Activated T-cell treated with anti-CD3 and anti-CD28 coated beads, Interleukin-2, amount 50 U/mL, for 72 hours (primary cell): Measurements from ENCODE around the gene FXYD1. TPM values are rescaled to one million over a fixed set of nuclear protein-coding genes. Genes with fewer than 3 reads are reported as not detected.
"Not testable (repeated sequence)": the region's sequence is repeated elsewhere in the genome, so short reads cannot be mapped to it uniquely, and the experiment has no call there.

Experiments used
- ATAC-seq, 2 donors: fragments of 150-1000 bp; cut with Tn5 transposase; replicated peaks in 1 of 2; 2 replicates each; pipeline ENCODE4 v1.10.0; 2021; ENCODE audit warnings: moderate library complexity in 2 of 2, mild to moderate bottlenecking in 1 of 2
- DNase-seq, 2 donors: peaks; one replicate each; pipeline ENCODE4 v3.0.0; 2021 to 2022; ENCODE audit warnings: mixed read lengths in 1 of 2
- H3K27ac Mint-ChIP-seq: one replicate; pipeline ENCODE4 v1.8.0; 2022; ENCODE audit warnings: mild to moderate bottlenecking, moderate library complexity, mixed read lengths
- H3K27me3 Mint-ChIP-seq: one replicate; pipeline ENCODE4 v1.8.0; 2022; ENCODE audit warnings: low read depth, mixed read lengths
- H3K36me3 Mint-ChIP-seq, 2 donors: one replicate each; pipeline ENCODE4 v1.8.0; 2022; ENCODE audit warnings: mixed read lengths in 2 of 2, mild to moderate bottlenecking in 1 of 2; ENCODE audit not compliant: insufficient read depth in 2 of 2
- H3K4me1 Mint-ChIP-seq: one replicate; pipeline ENCODE4 v1.8.0; 2022; ENCODE audit warnings: low read depth, mixed read lengths
- H3K4me3 Mint-ChIP-seq, 2 donors: one replicate each; pipeline ENCODE4 v1.8.0; 2022; ENCODE audit warnings: mild to moderate bottlenecking in 2 of 2, mixed read lengths in 2 of 2, moderate library complexity in 2 of 2
- H3K9me3 Mint-ChIP-seq, 2 donors: one replicate each; pipeline ENCODE4 v1.8.0; 2022; ENCODE audit warnings: mixed read lengths in 2 of 2
- total RNA-seq, 2 donors: library from RNA; stranded (reverse); gene quantifications; one replicate each; pipeline ENCODE4 v1.2.3, GENCODE V29; 2022

FXYD1 gene
- total RNA-seq, 2 donors from 2014 or later, result 1.6 to 2.0 TPM

- DNase-seq, ATAC-seq, H3K9me3 Mint-ChIP-seq, H3K27ac Mint-ChIP-seq, H3K4me1 Mint-ChIP-seq, H3K27me3 Mint-ChIP-seq, H3K4me3 Mint-ChIP-seq, H3K36me3 Mint-ChIP-seq: not testable (repeated sequence)
These were observed 36.7 kb upstream of the FXYD1 start for GRCh38 chr19:35101949-35102348.

- H3K27ac Mint-ChIP-seq, H3K9me3 Mint-ChIP-seq, H3K4me3 Mint-ChIP-seq, H3K27me3 Mint-ChIP-seq, ATAC-seq, DNase-seq, H3K4me1 Mint-ChIP-seq, H3K36me3 Mint-ChIP-seq: not testable (repeated sequence)
These were observed 35.0 kb upstream of the FXYD1 start for GRCh38 chr19:35103614-35104013.

DNA sequence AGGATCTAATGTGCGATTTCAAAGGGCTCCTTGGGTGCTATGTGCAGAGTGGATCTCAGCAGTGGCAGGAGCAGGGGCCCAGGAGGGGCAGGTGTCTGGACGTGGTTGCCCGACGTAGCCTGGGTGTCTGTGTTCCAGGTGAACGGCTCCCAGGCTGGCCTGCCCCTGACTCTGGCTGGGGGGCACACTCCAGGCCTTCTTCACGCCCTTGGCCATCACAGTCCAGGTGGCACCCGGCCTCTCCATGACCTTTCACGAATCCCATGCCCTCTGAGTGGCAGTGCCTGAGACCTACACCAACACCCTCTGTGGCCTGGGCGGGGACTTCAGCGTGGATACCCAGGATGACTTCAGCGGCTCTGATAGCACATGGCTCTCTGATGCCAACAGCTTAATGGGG, 34.3 kb upstream of the FXYD1 start:
- Mint-ChIP-seq H3K4me1 (no peaks in the 10 kb centered on the region), H3K36me3 (peaks cover 0 to 3% of the 10 kb centered on the region in 2 donors), H3K27me3 (no peaks in the 10 kb centered on the region), H3K9me3 (no peaks in the 10 kb centered on the region), H3K4me3 (no peak overlapping the region), H3K27ac (no peak overlapping the region)
- DNase-seq (no peak), ATAC-seq (no peak)

DNA sequence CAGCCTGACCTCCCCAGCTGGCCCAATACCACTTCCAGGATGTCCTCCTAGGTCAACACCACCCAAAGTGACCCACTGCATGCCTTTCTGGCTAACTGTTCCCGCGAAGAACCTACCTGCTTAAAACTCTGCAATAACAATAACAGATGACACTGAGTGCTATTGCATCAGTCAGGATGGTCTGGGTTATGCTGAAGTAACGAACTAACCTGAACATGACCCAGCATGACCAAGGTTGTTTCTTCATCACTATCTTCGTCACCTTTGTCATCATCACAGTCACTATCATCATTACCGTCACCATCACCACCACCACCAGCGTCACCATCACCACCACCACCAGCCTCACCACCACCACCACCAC, 33.6 kb upstream of the FXYD1 start:
- H3K4me1 Mint-ChIP-seq, result no peaks in the 10 kb centered on the region
- no peak overlapping the region for H3K27ac Mint-ChIP-seq
- ATAC-seq (peak in 1 of 2 donors; percentile 32), DNase-seq (no peak)
- peaks cover 0 to 3% of the 10 kb centered on the region in 2 donors for H3K36me3 Mint-ChIP-seq
- no peaks in the 10 kb centered on the region for H3K9me3 Mint-ChIP-seq
- H3K4me3 Mint-ChIP-seq, result no peak overlapping the region
- H3K27me3 Mint-ChIP-seq, result no peaks in the 10 kb centered on the region

DNA sequence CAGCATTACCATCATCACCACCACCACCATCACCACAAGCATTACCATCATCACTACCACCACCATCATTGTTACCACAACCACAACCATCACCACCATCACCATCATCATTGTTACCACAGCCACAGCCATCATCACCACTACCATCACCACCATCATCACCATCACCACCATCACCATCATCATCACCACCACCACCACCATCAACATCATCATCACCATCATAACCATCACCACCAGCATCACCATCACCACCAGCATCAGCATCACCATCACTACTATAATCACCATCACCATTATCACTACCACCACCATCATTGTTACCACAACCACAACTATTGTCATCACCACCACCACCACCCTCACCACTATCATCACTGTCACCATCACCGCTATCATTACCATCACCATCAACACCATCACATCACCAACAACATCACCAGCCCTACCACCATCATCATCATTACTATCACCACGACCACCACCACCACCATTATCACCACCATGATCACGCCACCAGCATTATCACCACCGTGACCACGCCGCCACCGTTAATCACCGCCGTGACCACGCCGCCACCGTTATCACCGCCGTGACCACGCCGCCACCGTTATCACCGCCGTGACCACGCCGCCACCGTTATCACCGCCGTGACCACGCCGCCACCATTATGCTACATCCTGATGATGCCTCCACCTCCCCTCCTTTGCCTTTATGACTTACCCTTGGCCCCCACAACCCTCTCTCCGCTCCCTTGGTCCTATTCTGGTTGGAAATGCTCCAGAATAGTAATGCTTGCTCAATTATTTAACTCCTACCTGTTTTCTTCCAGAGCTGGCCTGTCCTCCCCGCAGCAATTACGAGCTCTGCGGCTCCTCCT, 33.0 kb upstream of the FXYD1 start:
- peak in 1 of 2 donors; percentile 6 for DNase-seq
- peaks cover 0 to 3% of the 10 kb centered on the region in 2 donors for H3K36me3 Mint-ChIP-seq
- peak; percentile 33 to 70 for ATAC-seq
- no peak overlapping the region for H3K27ac Mint-ChIP-seq
- H3K9me3 Mint-ChIP-seq, result no peaks in the 10 kb centered on the region
- H3K4me3 Mint-ChIP-seq, result no peak overlapping the region
- no peaks in the 10 kb centered on the region for H3K4me1 Mint-ChIP-seq
- no peaks in the 10 kb centered on the region for H3K27me3 Mint-ChIP-seq

- no peak for DNase-seq
- no peak for ATAC-seq
- no peaks in the 10 kb centered on the region for H3K9me3 Mint-ChIP-seq
- H3K36me3 Mint-ChIP-seq, result peaks cover 0 to 3% of the 10 kb centered on the region in 2 donors
- H3K4me3 Mint-ChIP-seq, result no peak overlapping the region
- no peaks in the 10 kb centered on the region for H3K27me3 Mint-ChIP-seq
- H3K27ac Mint-ChIP-seq, result no peak overlapping the region
- no peaks in the 10 kb centered on the region for H3K4me1 Mint-ChIP-seq
These were observed 32.4 kb upstream of the FXYD1 start for GRCh38 chr19:35106291-35106583.

DNA sequence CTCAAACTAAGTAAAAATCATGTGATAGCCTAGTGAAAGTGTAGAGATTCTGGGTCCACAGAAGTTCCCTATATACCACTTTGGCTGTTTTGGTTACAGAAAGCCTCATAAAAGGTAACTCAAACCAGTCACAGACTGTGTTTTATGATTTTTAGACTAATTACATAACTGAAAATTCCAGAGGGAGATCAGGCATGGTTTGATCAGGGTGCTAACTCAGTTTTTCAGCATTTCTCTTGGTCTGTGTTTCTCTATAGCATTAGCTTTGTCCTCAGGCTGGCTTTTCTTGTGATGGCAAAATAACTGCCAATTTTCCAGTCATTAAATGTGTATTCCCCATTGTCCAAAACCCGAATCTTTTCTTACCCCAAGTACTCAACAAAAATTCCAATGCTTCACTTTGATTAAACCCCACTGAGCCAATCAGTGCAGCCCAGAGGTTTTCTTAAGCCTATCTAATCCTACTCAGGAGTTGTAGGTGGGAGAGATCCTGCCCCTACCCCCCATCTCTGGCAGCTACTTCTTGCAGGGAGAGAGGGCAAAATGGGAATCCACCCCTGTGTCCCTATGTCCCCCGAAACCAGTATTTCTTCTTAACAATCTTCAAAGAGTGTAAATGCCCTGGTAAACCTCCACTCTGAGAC, 31.6 kb upstream of the FXYD1 start:
- DNase-seq (no peak), ATAC-seq (no peak)
- H3K27me3 Mint-ChIP-seq, result no peaks in the 10 kb centered on the region
- H3K4me1 Mint-ChIP-seq, result no peaks in the 10 kb centered on the region
- H3K36me3 Mint-ChIP-seq, result peaks cover 0 to 3% of the 10 kb centered on the region in 2 donors
- no peak overlapping the region for H3K4me3 Mint-ChIP-seq
- H3K27ac Mint-ChIP-seq, result no peak overlapping the region
- no peaks in the 10 kb centered on the region for H3K9me3 Mint-ChIP-seq

DNA sequence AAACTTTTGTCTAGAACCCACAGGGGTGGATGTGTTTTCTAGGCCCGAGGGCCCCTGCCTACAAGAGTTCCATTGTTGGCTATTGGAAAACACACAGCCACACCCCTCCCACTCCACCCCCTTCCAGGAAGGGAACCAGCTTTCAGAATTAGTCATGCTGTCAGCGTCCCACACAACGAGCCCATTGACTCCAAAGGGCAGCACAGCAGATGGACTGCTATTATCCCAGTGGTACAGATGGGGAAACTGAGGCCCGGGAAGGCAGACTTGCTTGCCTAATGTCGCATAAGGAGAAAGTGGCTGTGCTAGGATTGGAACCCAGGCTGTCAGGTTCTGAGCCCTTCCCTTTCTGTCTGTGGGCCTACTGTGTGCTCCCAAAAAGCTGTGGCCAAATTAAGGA, 31.1 kb upstream of the FXYD1 start:
- H3K27me3 Mint-ChIP-seq, result no peaks in the 10 kb centered on the region
- H3K36me3 Mint-ChIP-seq, result peaks cover 0 to 3% of the 10 kb centered on the region in 2 donors
- DNase-seq, result no peak
- peak in 1 of 2 donors; percentile 21 for ATAC-seq
- H3K4me3 Mint-ChIP-seq, result no peak overlapping the region
- H3K9me3 Mint-ChIP-seq, result no peaks in the 10 kb centered on the region
- H3K27ac Mint-ChIP-seq, result no peak overlapping the region
- H3K4me1 Mint-ChIP-seq, result no peaks in the 10 kb centered on the region

GRCh38 chr19:35108730-35109129, 29.9 kb upstream of the FXYD1 start:
- no peak for DNase-seq

DNA sequence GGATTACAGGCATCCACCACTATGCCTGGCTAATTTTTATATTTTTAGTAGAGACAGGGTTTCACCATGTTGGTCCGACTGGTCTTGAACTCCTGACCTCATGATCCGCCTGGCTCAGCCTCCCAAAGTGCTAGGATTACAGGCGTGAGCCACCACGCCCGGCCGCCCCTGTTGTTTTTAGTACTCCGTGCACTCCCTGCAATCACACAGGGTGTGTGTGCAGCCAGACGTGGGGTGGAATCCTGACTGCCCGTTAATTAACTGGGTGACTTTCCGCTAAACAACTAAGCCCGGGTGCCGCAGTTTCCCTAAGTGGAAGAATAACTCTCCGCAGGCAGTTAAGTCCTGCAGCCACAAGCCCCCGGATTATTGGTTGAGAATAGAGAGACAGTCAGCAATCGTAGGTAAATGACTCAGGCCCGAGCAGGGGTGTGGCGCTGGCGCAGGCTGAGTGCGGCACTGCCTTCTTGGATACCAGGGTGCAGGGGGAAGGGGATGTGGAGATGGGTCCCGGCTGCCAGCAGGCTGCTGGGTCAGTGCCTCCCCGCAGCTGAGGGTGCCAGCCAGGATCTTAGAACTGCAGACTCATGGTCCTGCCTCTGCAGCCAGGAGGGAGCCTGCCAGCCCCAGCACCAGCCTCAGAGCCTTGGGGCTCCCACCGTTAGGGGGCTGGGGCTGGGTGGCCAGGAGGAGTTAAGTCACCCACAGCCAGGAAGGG, 29.1 kb upstream of the FXYD1 start:
- no peaks in the 10 kb centered on the region for H3K9me3 Mint-ChIP-seq
- no peak overlapping the region for H3K4me3 Mint-ChIP-seq

More at GRCh38 chr19:35108730-35109129, 29.9 kb upstream of the FXYD1 start:
- peaks cover 0 to 3% of the 10 kb centered on the region in 2 donors for H3K36me3 Mint-ChIP-seq
- H3K27me3 Mint-ChIP-seq, result no peaks in the 10 kb centered on the region
- no peaks in the 10 kb centered on the region for H3K4me1 Mint-ChIP-seq
- no peak overlapping the region for H3K27ac Mint-ChIP-seq
- no peak for ATAC-seq
- no peak overlapping the region for H3K4me3 Mint-ChIP-seq
- no peaks in the 10 kb centered on the region for H3K9me3 Mint-ChIP-seq

DNA sequence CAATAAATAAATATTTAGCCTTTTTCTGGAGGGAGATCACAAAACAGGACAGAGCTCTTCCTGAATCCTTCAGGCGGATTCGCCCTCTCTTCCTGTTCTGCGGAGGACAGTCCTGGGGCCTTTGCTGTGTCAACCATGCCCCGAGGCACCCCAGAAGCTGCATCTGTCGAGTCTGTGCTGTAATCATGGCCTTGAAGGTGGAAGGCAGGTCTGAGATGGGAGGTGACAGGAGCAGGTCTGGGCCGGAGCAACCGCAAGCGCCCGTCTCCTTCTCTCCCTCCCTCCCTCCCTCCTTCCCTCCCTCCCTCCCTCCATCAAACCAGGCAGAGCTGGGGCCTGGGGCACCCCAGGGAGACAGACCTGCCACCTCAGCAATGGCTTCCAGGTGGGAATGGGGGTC, 27.6 kb upstream of the FXYD1 start:
- no peaks in the 10 kb centered on the region for H3K9me3 Mint-ChIP-seq
- no peak overlapping the region for H3K4me3 Mint-ChIP-seq
- ATAC-seq (no peak), DNase-seq (no peak)
- H3K27me3 Mint-ChIP-seq, result no peaks in the 10 kb centered on the region
- H3K4me1 Mint-ChIP-seq, result peaks cover 7% of the 10 kb centered on the region
- peaks cover 0 to 3% of the 10 kb centered on the region in 2 donors for H3K36me3 Mint-ChIP-seq
- H3K27ac Mint-ChIP-seq, result no peak overlapping the region

More for the DNA sequence above, 29.1 kb upstream of the FXYD1 start:
- ATAC-seq (no peak), DNase-seq (no peak)
- Mint-ChIP-seq H3K27me3 (no peaks in the 10 kb centered on the region), H3K36me3 (peaks cover 0 to 3% of the 10 kb centered on the region in 2 donors), H3K4me1 (peaks cover 3% of the 10 kb centered on the region), H3K27ac (no peak overlapping the region)

GRCh38 chr19:35112995-35113688, 25.5 kb upstream of the FXYD1 start:
- H3K36me3 Mint-ChIP-seq, result no peaks in the 10 kb centered on the region
- no peak overlapping the region for H3K4me3 Mint-ChIP-seq
- ATAC-seq, result no peak
- H3K4me1 Mint-ChIP-seq, result peaks cover 7% of the 10 kb centered on the region
- no peak overlapping the region for H3K27ac Mint-ChIP-seq
- DNase-seq, result no peak
- H3K9me3 Mint-ChIP-seq, result no peaks in the 10 kb centered on the region
- no peaks in the 10 kb centered on the region for H3K27me3 Mint-ChIP-seq
